HL-60/S4 treated with retinoic acid at 250 ng/mL for 4 days and 3 days (cell line): Measurements from ENCODE around the gene CALHM5.

Experiments
- in situ Hi-C: fragments of 300-500 bp; cut with MboI; formaldehyde crosslinking; loops from 2 replicates; pipeline ENCODE4 v1.7.0; 2022; ENCODE audit warnings: low sequenced_read_pairs

CALHM5 gene

DNA sequence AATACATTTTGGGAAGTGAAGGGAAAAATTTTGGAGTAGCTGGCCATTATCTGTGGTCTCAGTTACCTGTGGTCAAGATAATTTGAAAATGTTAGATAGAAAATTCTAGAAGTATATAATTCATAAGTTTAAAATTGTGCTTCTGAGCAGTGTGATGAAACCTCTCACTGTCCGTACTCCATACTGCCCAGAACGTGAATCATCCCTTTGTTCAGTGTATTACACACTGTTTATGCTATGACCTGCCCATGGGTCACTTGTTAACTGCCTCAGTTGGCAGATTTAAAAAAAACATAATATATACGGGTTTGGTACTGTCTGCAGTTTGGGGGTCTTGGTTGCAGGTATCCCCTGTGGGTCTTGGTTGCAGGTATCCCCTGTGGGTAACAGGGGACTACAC is 4.1 kb upstream of the CALHM5 start:
- in situ Hi-C loops, result no loop called here

- in situ Hi-C loops, result no loop called here
Observed at GRCh38 chr6:116508527-116508926, 2.9 kb upstream of the CALHM5 start.

DNA sequence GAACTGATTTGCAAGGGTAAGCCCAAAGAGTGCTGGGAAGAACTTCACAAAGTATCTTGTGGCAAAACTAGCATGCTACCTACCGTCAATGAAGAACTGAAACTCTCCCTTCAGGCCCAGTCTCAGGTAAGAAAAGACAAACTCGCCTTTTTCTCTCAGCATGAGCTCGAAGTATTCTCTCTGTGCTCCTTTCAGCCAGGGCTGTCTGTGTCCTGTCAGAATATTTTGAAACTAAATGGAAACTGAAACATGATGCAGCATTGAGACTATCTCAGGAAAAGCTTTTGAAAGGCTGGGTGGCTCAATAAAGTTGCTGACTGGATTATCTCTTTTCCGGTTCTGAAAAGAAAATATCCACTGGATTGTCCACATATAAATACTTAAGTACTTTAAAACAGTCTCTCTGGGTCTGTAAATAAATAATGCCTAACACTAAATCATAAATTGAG is 696 bp downstream of the CALHM5 start:
- in situ Hi-C loops, result no loop called here

GRCh38 chr6:116512734-116513133 is 1.3 kb downstream of the CALHM5 start:
- in situ Hi-C loops, result no loop called here

- in situ Hi-C loops, result no loop called here
Observed at GRCh38 chr6:116513224-116513875, 1.9 kb downstream of the CALHM5 start.

DNA sequence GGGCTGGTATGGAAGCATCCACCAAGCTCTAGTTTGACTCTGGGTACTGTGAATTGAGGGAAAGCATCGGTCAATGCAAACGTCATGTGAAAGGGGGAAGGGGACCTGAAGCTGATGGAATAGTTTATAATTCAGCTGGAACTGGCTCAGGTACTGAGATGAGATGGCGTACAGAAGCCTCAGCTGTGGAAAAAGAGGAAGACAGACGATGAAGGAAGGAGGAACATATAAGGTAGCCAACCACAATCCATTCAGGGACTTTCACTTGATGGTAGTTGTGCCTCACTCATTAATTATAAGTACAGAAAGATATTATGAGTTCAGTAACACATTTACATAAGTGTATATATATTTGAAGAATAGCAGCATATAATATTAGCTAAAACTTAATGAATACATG is 2.7 kb downstream of the CALHM5 start:
- in situ Hi-C loops, result no loop called here

DNA sequence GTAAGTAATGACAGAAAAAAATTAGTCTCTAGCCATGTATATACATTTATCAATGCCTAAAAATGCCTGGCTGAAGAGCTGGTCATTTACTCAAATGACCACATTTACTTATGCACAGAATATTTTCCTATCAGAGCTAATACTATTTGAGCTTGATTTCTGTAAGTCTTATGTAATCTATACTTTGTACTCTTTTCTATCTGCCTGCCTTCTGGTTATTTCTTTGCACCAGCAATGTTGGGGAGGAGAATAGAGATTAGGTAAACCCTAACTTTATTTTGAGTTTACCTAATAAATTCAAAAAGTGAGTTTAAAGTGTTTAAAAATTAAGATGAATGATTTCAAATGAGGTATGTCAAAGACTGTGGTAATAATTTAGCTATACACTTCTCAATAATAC is 3.7 kb downstream of the CALHM5 start:
- in situ Hi-C loops, result no loop called here

GRCh38 chr6:116518621-116519368 is 7.4 kb downstream of the CALHM5 start:
- in situ Hi-C loops, result no loop called here

DNA sequence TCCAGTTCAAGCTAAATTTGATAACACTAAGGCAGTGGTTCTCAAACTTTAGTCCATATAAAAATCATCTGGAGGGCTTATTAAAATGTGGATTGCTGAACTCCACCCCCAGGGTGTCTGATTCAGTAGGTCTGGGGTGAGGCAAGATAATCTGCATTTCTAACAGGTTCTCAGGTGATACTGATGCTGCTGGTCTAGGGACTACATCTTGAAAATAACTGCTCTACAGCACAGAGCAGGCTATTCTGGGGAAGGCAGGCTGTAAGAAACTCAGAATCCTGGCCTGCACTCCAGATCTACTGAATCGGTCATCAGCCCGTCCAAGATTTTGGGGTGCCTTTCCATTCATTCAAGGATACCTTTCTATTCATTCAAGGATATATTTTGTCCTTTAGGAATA is 11.5 kb downstream of the CALHM5 start:
- in situ Hi-C loops, result no loop called here

DNA sequence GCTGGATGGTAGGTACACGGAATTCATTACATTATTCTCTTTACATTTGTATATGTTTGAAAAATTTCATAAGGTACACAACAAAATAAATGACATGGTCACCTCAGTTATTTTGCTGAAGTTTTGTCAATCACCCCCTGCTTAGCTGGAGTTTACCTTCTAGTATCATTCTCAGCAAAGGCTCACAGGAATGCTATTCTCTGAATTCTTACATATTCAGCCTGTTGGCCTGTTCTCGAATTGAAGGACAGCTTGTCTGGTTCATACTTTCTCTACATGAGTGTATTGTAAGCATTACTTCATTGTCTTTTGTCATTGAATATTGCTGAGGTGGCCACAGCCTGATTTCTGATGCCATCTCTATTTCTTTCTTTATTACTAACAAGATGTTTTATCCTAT is 12.8 kb downstream of the CALHM5 start:
- in situ Hi-C loops, result no loop called here

DNA sequence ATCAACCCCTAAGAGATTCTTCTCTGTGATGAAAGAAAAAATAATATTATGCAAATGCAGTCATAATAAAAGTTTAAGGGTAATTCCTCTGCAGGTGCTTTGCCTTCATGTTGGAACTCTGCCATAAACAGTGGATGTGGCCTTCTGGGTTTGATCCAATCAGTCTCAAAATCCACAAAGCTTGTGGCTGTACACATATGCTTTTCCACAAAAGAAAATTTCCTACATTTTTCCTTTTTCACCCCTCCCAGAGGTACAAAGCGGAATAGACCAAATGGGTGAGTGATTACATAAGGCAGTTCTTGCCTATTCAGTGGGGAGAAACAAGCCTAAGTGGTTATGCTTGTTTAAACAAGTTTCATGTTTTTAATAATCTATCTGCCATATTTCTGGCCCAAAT is 16.7 kb downstream of the CALHM5 start:
- in situ Hi-C loops, result loop anchor here (25.0 kb wide), 1 partner anchor 241 kb away; the partner anchor contains the start of gene TSPYL1

- in situ Hi-C loops, result loop anchor here (25.0 kb wide), 1 partner anchor 241 kb away; the partner anchor contains the start of gene TSPYL1
Observed at GRCh38 chr6:116528780-116529179, 17.3 kb downstream of the CALHM5 start.

- in situ Hi-C loops, result loop anchor here (25.0 kb wide), 1 partner anchor 242 kb away; the partner anchor contains the start of gene TSPYL1
Observed at GRCh38 chr6:116529466-116530290, 18.2 kb downstream of the CALHM5 start.

GRCh38 chr6:116530436-116530835 is 19.0 kb downstream of the CALHM5 start:
- in situ Hi-C loops, result loop anchor here (25.0 kb wide), 1 partner anchor 243 kb away; the partner anchor contains the start of gene TSPYL1

- in situ Hi-C loops, result loop anchor here (25.0 kb wide), 1 partner anchor 245 kb away; the partner anchor contains the start of gene TSPYL1
Observed at GRCh38 chr6:116531675-116532570, 20.5 kb downstream of the CALHM5 start.

DNA sequence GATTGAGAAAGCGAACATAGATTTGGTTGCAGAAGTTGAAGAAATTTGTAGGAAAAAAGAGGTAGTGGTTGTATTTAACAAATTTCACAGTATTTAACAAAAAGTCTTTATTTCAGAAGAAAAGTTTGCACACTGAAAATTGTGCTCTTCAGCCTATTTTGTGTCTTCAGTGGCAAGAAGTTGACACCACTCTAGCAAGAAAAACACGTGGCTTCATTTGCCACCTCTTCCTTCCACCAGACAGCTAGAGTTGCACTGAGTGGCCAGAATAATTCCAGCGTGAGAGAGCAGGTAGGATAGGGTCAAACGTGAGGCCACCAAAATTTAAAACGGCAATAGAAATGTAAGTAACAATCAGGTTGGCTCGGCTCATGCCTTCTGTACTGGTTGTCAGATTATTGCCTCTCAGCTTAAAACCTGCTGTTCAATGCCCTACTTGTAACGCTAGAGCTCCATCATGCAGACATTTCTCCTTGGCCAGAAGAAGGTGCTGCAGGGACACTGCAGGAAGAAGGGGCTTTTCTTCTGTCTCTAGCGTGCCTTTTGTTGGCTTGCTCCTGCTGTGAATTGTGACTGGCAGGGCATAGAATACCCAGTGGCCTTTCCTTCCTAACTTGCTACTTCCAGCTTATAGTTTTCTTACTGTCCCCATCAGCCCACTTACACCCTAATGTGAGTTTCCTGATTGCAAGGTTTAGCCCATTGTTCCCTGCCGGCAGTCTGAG is 22.0 kb downstream of the CALHM5 start:
- in situ Hi-C loops, result loop anchor here (25.0 kb wide), 1 partner anchor 246 kb away; the partner anchor contains the start of gene TSPYL1

GRCh38 chr6:116535109-116535508 is 23.7 kb downstream of the CALHM5 start:
- in situ Hi-C loops, result loop anchor here (25.0 kb wide), 1 partner anchor 248 kb away; the partner anchor contains the start of gene TSPYL1

GRCh38 chr6:116536216-116536621 is 24.8 kb downstream of the CALHM5 start:
- in situ Hi-C loops, result loop anchor here (25.0 kb wide), 1 partner anchor 249 kb away; the partner anchor contains the start of gene TSPYL1

DNA sequence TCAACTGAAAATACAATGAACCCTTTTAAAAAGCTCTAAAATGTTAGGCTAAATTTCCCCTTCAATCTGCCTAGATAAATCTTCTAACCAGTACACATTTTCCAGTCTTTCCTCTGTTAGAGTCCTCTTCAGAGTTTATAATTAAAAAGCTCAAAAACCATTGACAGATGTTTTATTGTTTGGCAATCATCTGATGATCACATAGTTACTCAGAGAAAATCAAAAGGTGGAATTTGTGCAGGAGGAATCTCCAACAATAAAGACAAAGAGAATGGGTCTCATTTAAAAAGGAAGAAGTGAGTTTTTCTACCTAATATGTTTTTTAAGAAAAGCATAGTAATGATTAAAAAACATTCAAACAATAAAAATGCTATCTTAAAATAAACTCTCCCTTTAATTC is 31.0 kb downstream of the CALHM5 start:
- in situ Hi-C loops, result loop anchor here (25.0 kb wide), 1 partner anchor 255 kb away; the partner anchor contains the start of gene TSPYL1
